Effector memory CD4-positive, alpha-beta T cell (primary cell): Measurements from ENCODE around the gene NPY4R.
"Not testable (repeated sequence)": the region's sequence is repeated elsewhere in the genome, so short reads cannot be mapped to it uniquely, and the experiment has no call there.

Source experiments
- DNase-seq, 3 donors: peaks; one replicate each; pipeline ENCODE4 v3.0.0-alpha.2; 2020
- H3K27ac ChIP-seq: 2 replicates; pipeline ENCODE4 v1.7.0; 2013; ENCODE audit warnings: mild to moderate bottlenecking, low read length, moderate library complexity; ENCODE audit not compliant: insufficient read depth, poor library complexity, severe bottlenecking
- H3K27me3 ChIP-seq: replicated peaks from 2 replicates; pipeline ENCODE4 v1.7.0; 2013; ENCODE audit warnings: mild to moderate bottlenecking, low read length; ENCODE audit not compliant: insufficient read depth, control insufficient read depth, poor library complexity, severe bottlenecking
- H3K36me3 ChIP-seq: 2 replicates; pipeline ENCODE4 v1.7.0; 2013; ENCODE audit warnings: mild to moderate bottlenecking, low read length, moderate library complexity; ENCODE audit not compliant: control insufficient read depth, insufficient read depth
- H3K4me1 ChIP-seq: 2 replicates; pipeline ENCODE4 v1.7.0; 2013; ENCODE audit warnings: low read length, mild to moderate bottlenecking; ENCODE audit not compliant: control insufficient read depth, insufficient read depth, poor library complexity, severe bottlenecking
- H3K4me3 ChIP-seq: 2 replicates; pipeline ENCODE4 v1.7.0; 2013; ENCODE audit warnings: low read length, low read depth, mild to moderate bottlenecking; ENCODE audit not compliant: insufficient read depth, poor library complexity, severe bottlenecking
- H3K9me3 ChIP-seq: 2 replicates; pipeline ENCODE4 v1.7.0; 2013; ENCODE audit warnings: mild to moderate bottlenecking, low read length, moderate library complexity; ENCODE audit not compliant: control insufficient read depth

The NPY4R gene

DNA sequence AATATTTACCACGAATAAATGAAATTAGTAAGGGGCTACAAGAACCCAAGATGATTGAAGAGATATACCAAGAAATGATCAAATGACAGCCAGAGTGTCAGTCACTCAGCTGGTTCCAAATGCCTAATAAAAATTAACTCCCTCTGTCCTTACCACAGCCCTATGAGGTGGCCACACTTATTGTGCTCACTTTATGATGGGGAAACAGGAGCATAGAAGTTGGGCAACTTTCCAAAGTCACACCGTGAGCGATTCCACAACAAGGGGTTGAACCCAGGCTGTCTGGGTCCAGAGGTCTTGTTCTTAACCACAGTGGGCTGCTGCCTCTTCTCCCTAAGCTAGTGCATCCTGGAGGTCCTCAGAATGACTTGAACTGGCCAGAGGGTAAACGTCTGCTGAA lies 31.6 kb upstream of the NPY4R start:
- not testable (repeated sequence) for H3K4me1 ChIP-seq, H3K27me3 ChIP-seq, H3K4me3 ChIP-seq, H3K36me3 ChIP-seq, DNase-seq, H3K9me3 ChIP-seq, H3K27ac ChIP-seq

DNA sequence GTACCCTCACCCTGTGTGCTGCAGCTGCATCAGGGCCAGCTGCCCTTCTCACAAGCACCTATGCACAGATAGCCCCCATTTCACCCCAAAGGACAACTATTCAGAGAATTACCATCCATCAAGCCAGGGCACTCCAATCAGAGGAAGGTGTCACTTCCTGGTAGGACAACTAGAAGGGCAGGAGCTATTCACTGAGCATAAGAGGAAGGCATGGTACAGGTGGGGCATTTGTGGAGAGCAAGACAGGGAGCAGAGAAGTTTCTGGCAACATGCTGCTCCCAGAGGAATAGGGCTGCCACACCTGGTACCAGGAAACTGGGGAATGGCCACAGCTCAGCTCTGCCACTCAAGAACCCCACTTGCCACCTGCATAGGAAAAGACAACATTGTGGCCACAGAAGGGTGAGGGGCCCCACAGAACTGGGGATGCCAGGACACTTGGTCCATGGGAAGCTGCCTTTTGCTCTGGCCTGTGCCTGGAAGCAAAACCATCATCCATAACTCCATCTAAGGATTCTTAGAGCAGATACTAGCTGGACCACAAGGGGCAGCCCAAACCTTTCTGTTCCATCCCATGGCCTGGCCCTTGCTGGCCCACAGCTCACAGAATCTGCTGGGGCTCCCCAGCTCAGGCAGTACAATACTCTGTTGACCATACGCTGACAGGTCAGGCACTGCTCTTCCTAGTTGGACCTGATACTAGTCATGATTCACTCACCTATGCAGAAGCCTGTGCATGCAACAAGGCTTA lies 25.8 kb upstream of the NPY4R start:
- not testable (repeated sequence) for H3K36me3 ChIP-seq, DNase-seq, H3K27ac ChIP-seq, H3K9me3 ChIP-seq, H3K4me3 ChIP-seq, H3K4me1 ChIP-seq, H3K27me3 ChIP-seq

DNA sequence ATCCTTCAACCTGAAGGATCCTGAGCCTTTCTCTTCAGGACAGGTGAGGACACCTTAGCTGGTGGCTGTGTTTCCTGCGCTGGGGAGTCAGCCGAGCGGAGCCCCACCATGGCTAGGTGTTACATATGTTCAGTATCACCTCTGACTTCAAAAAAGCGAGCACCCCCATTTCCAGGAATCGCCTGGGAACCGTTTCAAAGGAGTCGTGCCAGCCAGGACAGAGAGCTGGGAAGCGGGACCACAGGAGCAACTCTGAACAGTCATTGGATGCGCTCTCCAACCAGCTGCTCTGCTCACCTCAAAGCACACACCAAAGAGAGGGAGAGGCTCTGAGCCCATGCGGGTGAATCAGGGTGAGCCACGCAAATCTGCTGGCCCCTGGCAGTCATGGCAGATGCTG lies 24.5 kb upstream of the NPY4R start:
- H3K36me3 ChIP-seq, DNase-seq, H3K9me3 ChIP-seq, H3K27me3 ChIP-seq, H3K4me3 ChIP-seq, H3K4me1 ChIP-seq, H3K27ac ChIP-seq: not testable (repeated sequence)

DNA sequence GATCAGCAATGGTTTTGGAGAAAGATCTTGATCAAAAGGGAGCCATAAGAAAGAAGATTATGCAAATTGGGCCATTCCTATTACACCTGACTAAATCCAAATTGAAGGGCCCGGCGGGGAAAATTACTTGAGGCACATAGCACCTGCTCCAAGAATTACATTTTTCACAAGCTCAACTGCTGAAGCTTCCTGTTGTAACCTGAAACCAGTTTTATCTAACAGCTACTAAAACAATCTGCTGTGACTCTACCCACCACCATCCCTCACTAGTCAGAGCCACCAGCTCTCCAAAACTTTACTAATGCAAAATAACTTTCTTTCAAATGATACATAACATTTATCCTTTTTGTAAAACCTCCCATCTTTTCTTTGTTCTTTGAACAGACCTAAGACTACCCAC lies 20.7 kb upstream of the NPY4R start:
- DNase-seq, H3K36me3 ChIP-seq: not testable (repeated sequence)

DNA sequence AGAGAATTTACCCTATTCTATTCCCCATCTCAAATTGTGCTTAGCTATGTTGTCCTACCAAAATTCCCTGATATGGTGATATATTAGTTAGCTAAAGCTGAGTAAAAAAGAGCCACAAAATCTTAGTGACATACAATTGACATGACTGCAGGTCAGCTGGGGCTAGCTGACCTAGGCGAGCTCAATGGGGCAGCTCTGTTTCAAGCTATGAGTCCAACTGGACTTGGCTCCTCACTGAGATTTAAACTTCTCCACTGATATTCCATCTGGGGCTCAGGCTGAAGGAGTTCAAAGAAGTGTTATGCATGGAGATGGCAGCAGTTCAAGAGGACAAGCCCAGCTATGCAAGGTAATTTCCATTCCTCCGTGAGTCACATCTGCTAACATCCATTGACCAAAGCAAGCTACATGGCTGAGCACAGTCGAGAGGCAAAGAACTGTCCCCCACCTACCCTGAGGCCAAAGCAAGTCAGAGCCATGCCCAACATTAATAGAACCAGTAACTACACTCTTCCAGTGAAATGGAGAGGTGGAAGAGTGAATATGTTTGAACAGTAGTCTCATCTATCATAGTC lies 9.1 kb upstream of the NPY4R start:
- not testable (repeated sequence) for H3K27me3 ChIP-seq, H3K36me3 ChIP-seq, DNase-seq, H3K9me3 ChIP-seq, H3K4me1 ChIP-seq, H3K27ac ChIP-seq, H3K4me3 ChIP-seq

More for the DNA sequence above, 20.7 kb upstream of the NPY4R start:
- H3K27ac ChIP-seq, H3K4me3 ChIP-seq, H3K27me3 ChIP-seq, H3K4me1 ChIP-seq, H3K9me3 ChIP-seq: not testable (repeated sequence)

DNA sequence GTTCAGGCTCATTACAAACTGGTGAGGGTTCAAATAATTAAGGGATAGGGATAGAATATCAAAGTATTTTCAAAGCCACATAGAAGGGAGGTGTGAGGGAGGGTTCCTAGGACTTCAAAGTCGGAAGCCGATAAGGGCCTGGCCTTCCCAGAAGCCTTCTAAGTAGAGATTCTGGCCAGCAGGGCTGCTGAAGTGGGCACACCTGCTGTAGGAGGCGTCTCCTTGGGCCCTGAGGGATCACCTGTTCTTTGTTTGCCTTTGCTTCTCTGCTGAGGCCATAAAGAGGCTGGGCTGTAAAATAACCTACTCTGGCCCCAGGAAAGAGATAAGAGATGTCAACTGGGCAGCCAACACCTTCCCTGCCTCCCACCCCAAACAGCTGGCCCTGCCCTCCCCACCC lies 8.0 kb upstream of the NPY4R start:
- H3K4me1 ChIP-seq, H3K4me3 ChIP-seq, H3K27ac ChIP-seq, H3K9me3 ChIP-seq, H3K27me3 ChIP-seq, DNase-seq, H3K36me3 ChIP-seq: not testable (repeated sequence)

DNA sequence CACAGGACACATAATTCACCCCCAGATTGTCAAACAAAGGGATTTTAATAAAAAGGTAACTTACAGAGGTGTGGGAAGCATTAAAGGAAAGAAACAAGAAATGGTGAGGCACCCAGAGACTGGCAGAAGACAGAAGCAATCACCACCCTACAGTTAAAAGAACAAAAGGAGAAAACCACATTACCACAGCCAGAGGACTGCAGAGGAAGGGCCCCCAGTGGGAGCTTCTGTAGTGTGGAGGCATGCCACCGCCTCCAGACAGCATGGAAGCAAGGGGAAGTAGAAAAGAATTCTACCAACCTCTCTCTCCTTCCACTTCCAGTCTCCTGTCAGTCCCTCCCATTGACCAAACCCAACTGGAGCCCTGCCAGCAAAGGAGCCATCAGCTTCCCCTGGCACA lies 4.4 kb upstream of the NPY4R start:
- not testable (repeated sequence) for H3K27me3 ChIP-seq, H3K4me3 ChIP-seq, H3K36me3 ChIP-seq, H3K4me1 ChIP-seq, H3K9me3 ChIP-seq, H3K27ac ChIP-seq, DNase-seq

DNA sequence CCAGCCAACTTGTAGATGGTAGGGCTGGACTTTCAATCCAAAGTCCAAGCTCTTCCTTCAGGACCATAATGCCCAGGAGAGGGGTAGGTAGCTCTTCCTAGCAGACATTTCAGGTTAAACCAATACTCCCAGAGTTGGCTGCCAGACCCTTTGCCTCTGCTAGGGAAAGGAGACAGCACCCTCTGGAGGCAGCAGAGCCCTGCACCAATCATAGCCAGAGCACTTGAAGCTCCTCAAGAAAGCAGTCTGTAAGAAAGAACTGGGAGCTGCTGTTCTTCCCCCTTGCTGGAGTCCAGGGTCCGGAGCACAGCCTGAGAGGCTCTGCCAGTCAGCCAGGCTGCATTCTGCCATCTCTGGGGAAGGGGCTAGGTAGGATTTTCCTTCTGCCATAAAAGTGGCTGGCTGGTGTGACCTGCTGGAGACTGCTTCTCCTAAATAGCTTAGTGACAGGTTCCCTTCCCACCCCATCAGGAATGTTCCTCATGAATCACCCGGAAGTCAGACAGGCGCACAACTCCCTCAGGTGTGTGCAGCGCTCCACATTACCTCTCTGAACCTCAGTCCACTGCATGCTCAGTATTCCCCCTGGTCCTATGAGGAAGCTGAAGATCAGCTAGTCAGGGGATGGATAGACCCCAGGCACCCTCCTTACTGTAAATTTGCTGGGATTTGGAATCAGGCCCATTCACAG lies 2.5 kb upstream of the NPY4R start:
- H3K4me3 ChIP-seq, result not testable (repeated sequence)

DNA sequence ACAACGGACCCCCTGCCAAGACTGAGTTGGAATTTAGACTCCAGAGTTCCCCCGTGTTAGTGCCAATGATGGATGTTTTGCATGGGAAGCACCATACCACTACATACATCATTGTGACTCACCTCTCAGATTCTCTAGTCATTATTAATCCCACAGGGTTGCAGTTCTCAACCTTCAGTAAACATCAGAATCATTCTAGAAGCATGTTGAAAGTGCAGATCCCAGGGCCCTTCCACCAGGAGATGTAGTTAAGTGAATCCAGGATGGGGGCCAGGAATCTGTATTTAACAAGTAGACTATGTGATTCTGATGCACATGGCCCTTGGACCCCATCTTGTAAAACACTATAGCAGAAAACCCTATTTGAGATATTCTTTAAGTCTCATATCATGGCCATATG lies 2.1 kb downstream of the NPY4R start:
- H3K27me3 ChIP-seq, H3K36me3 ChIP-seq, H3K4me3 ChIP-seq, H3K4me1 ChIP-seq, DNase-seq, H3K27ac ChIP-seq, H3K9me3 ChIP-seq: not testable (repeated sequence)

More for the DNA sequence above, 2.5 kb upstream of the NPY4R start:
- not testable (repeated sequence) for H3K27me3 ChIP-seq, H3K36me3 ChIP-seq, H3K9me3 ChIP-seq, H3K27ac ChIP-seq, DNase-seq, H3K4me1 ChIP-seq

DNA sequence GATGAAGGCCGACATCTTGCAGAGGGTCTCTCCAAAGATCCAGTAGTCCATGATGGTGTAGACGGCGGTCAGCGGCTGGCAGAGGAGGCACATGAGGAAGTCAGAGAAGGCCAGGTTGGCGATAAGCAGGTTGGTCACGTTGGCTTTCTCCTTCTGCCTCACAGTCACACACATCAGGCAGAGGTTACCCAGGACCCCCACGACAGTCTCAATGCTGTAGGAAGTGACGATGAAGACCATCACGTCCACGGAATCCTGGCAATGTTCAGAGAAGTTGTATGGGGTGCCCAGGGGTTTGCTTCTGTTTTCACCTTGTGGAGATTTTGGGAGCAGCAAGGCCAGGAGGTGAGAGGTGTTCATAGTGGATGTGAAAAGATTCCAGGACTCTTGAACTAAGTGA lies 3.5 kb downstream of the NPY4R start:
- H3K4me3 ChIP-seq, H3K9me3 ChIP-seq, DNase-seq, H3K27ac ChIP-seq, H3K4me1 ChIP-seq, H3K36me3 ChIP-seq, H3K27me3 ChIP-seq: not testable (repeated sequence)
